GM21723 (cell line): Measurements from ENCODE around the gene TCEAL7.
"Not testable (repeated sequence)": the region's sequence is repeated elsewhere in the genome, so short reads cannot be mapped to it uniquely, and the experiment has no call there.

ENCODE experiments used
- ATAC-seq: cut with Tn5 transposase; IDR thresholded peaks from one replicate; pipeline ENCODE4 v1.9.1; 2021; ENCODE audit warnings: mild to moderate bottlenecking, moderate library complexity; ENCODE audit not compliant: unreplicated experiment

The TCEAL7 gene

GRCh38 chrX:103329991-103330390 lies at the start of gene TCEAL7:
TCEAL7 (plus strand) TSS chrX:103330239; CDS start chrX:103331404, 1,165 bp downstream.
- ATAC-seq, result no peak

GRCh38 chrX:103293118-103293517 lies 36.9 kb upstream of the TCEAL7 start:
- no peak for ATAC-seq

- ATAC-seq, result no peak
Observed at GRCh38 chrX:103304705-103305104, 25.3 kb upstream of the TCEAL7 start.

- ATAC-seq, result not testable (repeated sequence)
Observed at GRCh38 chrX:103305666-103306065, 24.4 kb upstream of the TCEAL7 start.

GRCh38 chrX:103309860-103310554 lies 20.0 kb upstream of the TCEAL7 start:
- ATAC-seq, result peak; percentile 22

- peak; percentile 99 for ATAC-seq
Observed at GRCh38 chrX:103310555-103311398, 19.3 kb upstream of the TCEAL7 start, which contains the start of gene BEX2. BEX2 (minus strand) TSS chrX:103310990; CDS start chrX:103309976, 1,014 bp downstream.

GRCh38 chrX:103311399-103311780 lies 18.6 kb upstream of the TCEAL7 start:
- no peak for ATAC-seq

GRCh38 chrX:103330681-103331288 lies 746 bp downstream of the TCEAL7 start:
- ATAC-seq, result no peak

- ATAC-seq, result no peak
Observed at GRCh38 chrX:103338663-103339062, 8.6 kb downstream of the TCEAL7 start.

- no peak for ATAC-seq
Observed at GRCh38 chrX:103343105-103343504, 13.1 kb downstream of the TCEAL7 start.

- no peak for ATAC-seq
Observed at GRCh38 chrX:103344606-103345005, 14.6 kb downstream of the TCEAL7 start.

GRCh38 chrX:103347682-103348397 lies 17.8 kb downstream of the TCEAL7 start:
- no peak for ATAC-seq

- no peak for ATAC-seq
Observed at GRCh38 chrX:103356130-103356798, 26.2 kb downstream of the TCEAL7 start, which contains the start of gene TCEAL9. TCEAL9 (plus strand) TSS chrX:103356506; CDS start chrX:103357685, 1,179 bp downstream.

- no peak for ATAC-seq
Observed at GRCh38 chrX:103356858-103357257, 26.8 kb downstream of the TCEAL7 start.

GRCh38 chrX:103357871-103358270 lies 27.8 kb downstream of the TCEAL7 start:
- ATAC-seq, result no peak

- ATAC-seq, result not testable (repeated sequence)
Observed at GRCh38 chrX:103359605-103360004, 29.6 kb downstream of the TCEAL7 start.

GRCh38 chrX:103360092-103360491 lies 30.1 kb downstream of the TCEAL7 start:
- no peak for ATAC-seq

GRCh38 chrX:103360916-103361315 lies 30.9 kb downstream of the TCEAL7 start:
- ATAC-seq, result no peak

- ATAC-seq, result no peak
Observed at GRCh38 chrX:103361798-103362197, 31.8 kb downstream of the TCEAL7 start.

GRCh38 chrX:103362474-103362873 lies 32.4 kb downstream of the TCEAL7 start:
- no peak for ATAC-seq
